ENCODE results near the gene SLC35F2.

DNA sequence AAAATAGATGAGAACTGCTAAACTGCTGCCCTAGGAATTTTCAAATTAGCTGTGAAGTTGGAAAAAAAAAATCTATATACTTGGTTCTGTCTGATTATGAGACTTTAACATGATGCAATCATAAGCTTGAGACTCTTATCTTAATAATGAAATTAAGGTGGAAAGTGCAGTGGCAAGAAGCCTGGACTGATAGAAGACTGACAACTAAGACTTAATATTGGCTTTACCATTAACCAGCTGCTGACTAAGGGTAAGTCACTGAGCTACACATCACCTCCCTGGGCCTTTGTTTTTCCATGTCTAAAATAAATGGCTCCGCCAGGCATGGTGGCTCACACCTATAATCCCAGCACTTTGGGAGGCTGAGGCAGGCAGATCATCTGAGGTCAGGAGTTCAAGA, 56.9 kb downstream of the SLC35F2 start:
- TF ChIP-seq, protein P1, sequence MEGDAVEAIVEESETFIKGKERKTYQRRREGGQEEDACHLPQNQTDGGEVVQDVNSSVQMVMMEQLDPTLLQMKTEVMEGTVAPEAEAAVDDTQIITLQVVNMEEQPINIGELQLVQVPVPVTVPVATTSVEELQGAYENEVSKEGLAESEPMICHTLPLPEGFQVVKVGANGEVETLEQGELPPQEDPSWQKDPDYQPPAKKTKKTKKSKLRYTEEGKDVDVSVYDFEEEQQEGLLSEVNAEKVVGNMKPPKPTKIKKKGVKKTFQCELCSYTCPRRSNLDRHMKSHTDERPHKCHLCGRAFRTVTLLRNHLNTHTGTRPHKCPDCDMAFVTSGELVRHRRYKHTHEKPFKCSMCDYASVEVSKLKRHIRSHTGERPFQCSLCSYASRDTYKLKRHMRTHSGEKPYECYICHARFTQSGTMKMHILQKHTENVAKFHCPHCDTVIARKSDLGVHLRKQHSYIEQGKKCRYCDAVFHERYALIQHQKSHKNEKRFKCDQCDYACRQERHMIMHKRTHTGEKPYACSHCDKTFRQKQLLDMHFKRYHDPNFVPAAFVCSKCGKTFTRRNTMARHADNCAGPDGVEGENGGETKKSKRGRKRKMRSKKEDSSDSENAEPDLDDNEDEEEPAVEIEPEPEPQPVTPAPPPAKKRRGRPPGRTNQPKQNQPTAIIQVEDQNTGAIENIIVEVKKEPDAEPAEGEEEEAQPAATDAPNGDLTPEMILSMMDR (IDR thresholded peaks at IDR 0.05): no peak
- TF ChIP-seq POLR2A (IDR thresholded peaks at IDR 0.05): no peak
